Osteocyte (in vitro differentiated cells): ENCODE results near the gene ZNF582. TPM values are rescaled to one million over a fixed set of nuclear protein-coding genes. Genes with fewer than 3 reads are reported as not detected.
A peak's percentile ranks its signal among the peaks of the same experiment; 100 is the strongest.

Experiments
- DNase-seq: peaks from one replicate; pipeline ENCODE4 v3.0.0; 2021; ENCODE audit warnings: mixed read lengths; ENCODE audit not compliant: unreplicated experiment; ENCODE audit errors: extremely low spot score
- H3K27ac Mint-ChIP-seq: one replicate; pipeline ENCODE4 v1.8.0; 2021; ENCODE audit warnings: mild to moderate bottlenecking, mixed read lengths; ENCODE audit not compliant: unreplicated experiment
- H3K27me3 Mint-ChIP-seq: one replicate; pipeline ENCODE4 v1.8.0; 2021; ENCODE audit warnings: mixed read lengths; ENCODE audit not compliant: unreplicated experiment
- H3K36me3 Mint-ChIP-seq: one replicate; pipeline ENCODE4 v1.8.0; 2021; ENCODE audit warnings: mixed read lengths; ENCODE audit not compliant: unreplicated experiment
- H3K4me1 Mint-ChIP-seq: one replicate; pipeline ENCODE4 v1.8.0; 2021; ENCODE audit warnings: mixed read lengths; ENCODE audit not compliant: unreplicated experiment
- H3K4me3 Mint-ChIP-seq: one replicate; pipeline ENCODE4 v1.8.0; 2021; ENCODE audit warnings: mild to moderate bottlenecking, moderate library complexity, mixed read lengths; ENCODE audit not compliant: unreplicated experiment
- H3K9me3 Mint-ChIP-seq: one replicate; pipeline ENCODE4 v1.8.0; 2021; ENCODE audit warnings: mixed read lengths; ENCODE audit not compliant: unreplicated experiment
- CTCF ChIP-seq: fragments of 200-600 bp; sonication (generic); IDR thresholded peaks from 2 replicates; pipeline ENCODE4 v1.5.0; 2021; ENCODE audit warnings: antibody characterized with exemption, mild to moderate bottlenecking, moderate library complexity
- total RNA-seq: library from RNA; stranded (reverse); gene quantifications from 2 replicates; pipeline ENCODE4 v1.2.1, GENCODE V29; 2021

Gene ZNF582
- total RNA-seq, 1 donor from 2014 or later, result 6.1 TPM

- no peak for TF ChIP-seq CTCF
- H3K27me3 Mint-ChIP-seq, result no peaks in the 10 kb centered on the region
- H3K4me3 Mint-ChIP-seq, result no peak overlapping the region
- DNase-seq, result no peak
- H3K27ac Mint-ChIP-seq, result no peak overlapping the region
- H3K4me1 Mint-ChIP-seq, result peaks cover 16% of the 10 kb centered on the region
- H3K36me3 Mint-ChIP-seq, result peaks cover 39% of the 10 kb centered on the region
- H3K9me3 Mint-ChIP-seq, result peaks cover 69% of the 10 kb centered on the region
Observed at GRCh38 chr19:56369886-56370676, 23.3 kb downstream of the ZNF582 start.

GRCh38 chr19:56367829-56368711 lies 25.3 kb downstream of the ZNF582 start:
- DNase-seq, result peak; percentile 91

GRCh38 chr19:56360841-56361240 lies 32.5 kb downstream of the ZNF582 start:
- no peaks in the 10 kb centered on the region for H3K4me1 Mint-ChIP-seq
- H3K27me3 Mint-ChIP-seq, result no peaks in the 10 kb centered on the region
- H3K27ac Mint-ChIP-seq, result no peak overlapping the region
- no peak for TF ChIP-seq CTCF
- peaks cover 5% of the 10 kb centered on the region for H3K36me3 Mint-ChIP-seq
- DNase-seq, result no peak
- H3K9me3 Mint-ChIP-seq, result peaks cover 54% of the 10 kb centered on the region
- no peak overlapping the region for H3K4me3 Mint-ChIP-seq

More at GRCh38 chr19:56367829-56368711, 25.3 kb downstream of the ZNF582 start:
- Mint-ChIP-seq H3K4me3 (peak overlapping the region; percentile 83), H3K9me3 (peaks cover 66% of the 10 kb centered on the region), H3K27me3 (no peaks in the 10 kb centered on the region), H3K27ac (peak overlapping the region; percentile 91), H3K4me1 (peaks cover 16% of the 10 kb centered on the region), H3K36me3 (peaks cover 19% of the 10 kb centered on the region)
- no peak for TF ChIP-seq CTCF

GRCh38 chr19:56356944-56357343 lies 36.4 kb downstream of the ZNF582 start:
- Mint-ChIP-seq H3K9me3 (peaks cover 28% of the 10 kb centered on the region), H3K4me3 (no peak overlapping the region), H3K27me3 (no peaks in the 10 kb centered on the region), H3K4me1 (no peaks in the 10 kb centered on the region), H3K27ac (no peak overlapping the region), H3K36me3 (peaks cover 3% of the 10 kb centered on the region)
- no peak for TF ChIP-seq CTCF
- no peak for DNase-seq

- no peaks in the 10 kb centered on the region for H3K36me3 Mint-ChIP-seq
- H3K4me1 Mint-ChIP-seq, result no peaks in the 10 kb centered on the region
- peaks cover 23% of the 10 kb centered on the region for H3K9me3 Mint-ChIP-seq
- no peak overlapping the region for H3K27ac Mint-ChIP-seq
- H3K27me3 Mint-ChIP-seq, result no peaks in the 10 kb centered on the region
- DNase-seq, result no peak
- TF ChIP-seq CTCF, result no peak
- no peak overlapping the region for H3K4me3 Mint-ChIP-seq
Observed at GRCh38 chr19:56355517-56355916, 37.8 kb downstream of the ZNF582 start.
